KOPT-K1 (cell line): Measurements from ENCODE around the gene TNFRSF21.

ENCODE experiments used
- H3K27ac ChIP-seq: fragments of 200-600 bp; sonication (generic); 2 replicates; pipeline ENCODE4 v1.5.1; 2016; ENCODE audit warnings: antibody characterized with exemption, mild to moderate bottlenecking, low read depth, low read length; ENCODE audit not compliant: poor library complexity, severe bottlenecking
- H3K36me3 ChIP-seq: fragments of 200-600 bp; sonication (generic); 2 replicates; pipeline ENCODE4 v1.5.1; 2017; ENCODE audit warnings: antibody characterized with exemption, mild to moderate bottlenecking, low read length, moderate library complexity; ENCODE audit not compliant: insufficient read depth
- H3K9me3 ChIP-seq: fragments of 200-600 bp; sonication (generic); 2 replicates; pipeline ENCODE4 v1.5.1; 2017; ENCODE audit warnings: antibody characterized with exemption, low read length, mild to moderate bottlenecking; ENCODE audit not compliant: insufficient read depth, poor library complexity, severe bottlenecking

TNFRSF21 gene

GRCh38 chr6:47206626-47207025 lies 103.1 kb downstream of the TNFRSF21 start:
- H3K36me3 ChIP-seq: no peaks in the 10 kb centered on the region
- no peaks in the 10 kb centered on the region for H3K9me3 ChIP-seq
- H3K27ac ChIP-seq: no peak overlapping the region

DNA sequence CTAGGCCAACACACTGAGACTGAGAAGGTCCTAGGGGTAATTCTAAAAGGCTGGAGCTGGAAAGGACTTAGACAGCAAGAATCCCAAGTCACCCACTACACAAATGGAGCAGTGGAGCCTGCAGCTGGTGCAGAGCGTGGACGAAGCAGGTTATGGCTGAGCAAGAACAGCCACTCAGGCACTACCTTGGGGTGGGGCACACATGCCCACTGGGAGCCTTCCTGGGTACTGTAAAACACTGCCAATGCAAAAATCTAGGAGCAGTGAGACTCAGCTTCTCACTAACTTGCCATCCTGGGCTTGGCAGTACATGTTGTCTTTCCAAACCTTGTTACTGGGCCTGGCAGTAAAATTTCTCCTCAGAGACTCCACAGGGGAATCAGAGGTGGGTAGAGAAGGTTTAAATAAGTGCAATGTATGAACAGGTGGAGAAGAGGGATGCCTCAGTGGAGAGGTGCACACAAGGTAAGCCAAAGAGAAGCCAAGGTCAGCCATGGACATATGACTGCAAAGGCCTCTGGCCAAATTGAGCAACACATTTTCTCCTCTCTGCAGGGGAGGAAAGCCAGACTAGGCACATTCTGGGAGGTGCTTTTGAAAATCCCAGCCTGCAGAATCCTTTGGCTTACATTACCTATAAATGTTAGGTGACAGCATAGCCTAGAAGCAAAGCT lies 105.6 kb downstream of the TNFRSF21 start:
- Histone ChIP-seq H3K27ac (peak overlapping the region; percentile 89), H3K9me3 (no peaks in the 10 kb centered on the region), H3K36me3 (no peaks in the 10 kb centered on the region)

- Histone ChIP-seq H3K36me3 (no peaks in the 10 kb centered on the region), H3K9me3 (no peaks in the 10 kb centered on the region), H3K27ac (peak overlapping the region; percentile 89)
Observed at GRCh38 chr6:47203266-47203937, 106.3 kb downstream of the TNFRSF21 start.

DNA sequence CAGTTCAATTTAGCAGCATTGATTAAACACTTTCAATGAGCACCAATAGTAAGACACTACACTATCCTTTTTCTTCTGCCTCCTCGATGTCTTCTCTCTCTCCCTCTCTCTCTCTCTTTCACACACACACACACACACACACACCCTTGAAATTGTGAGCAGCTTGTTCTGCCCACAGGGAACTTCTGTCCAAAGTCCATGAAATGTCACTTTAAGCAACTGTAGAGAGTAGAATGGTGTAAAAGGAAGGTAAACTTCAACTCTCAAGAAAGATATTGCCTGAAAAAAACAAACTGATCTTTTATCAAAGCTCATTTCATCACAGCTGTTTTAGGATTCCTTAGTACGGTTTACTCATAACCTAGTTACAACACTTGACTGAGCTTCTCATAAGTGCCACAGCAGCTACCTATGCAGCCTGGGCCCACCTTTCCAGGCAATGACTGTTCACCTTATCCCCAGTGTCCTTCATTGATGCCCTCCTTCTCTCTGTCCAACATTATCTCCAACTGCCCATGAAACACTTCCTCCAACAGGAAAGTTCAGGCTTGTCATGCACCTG lies 107.0 kb downstream of the TNFRSF21 start:
- Histone ChIP-seq H3K27ac (peak overlapping the region; percentile 89), H3K36me3 (no peaks in the 10 kb centered on the region), H3K9me3 (no peaks in the 10 kb centered on the region)

DNA sequence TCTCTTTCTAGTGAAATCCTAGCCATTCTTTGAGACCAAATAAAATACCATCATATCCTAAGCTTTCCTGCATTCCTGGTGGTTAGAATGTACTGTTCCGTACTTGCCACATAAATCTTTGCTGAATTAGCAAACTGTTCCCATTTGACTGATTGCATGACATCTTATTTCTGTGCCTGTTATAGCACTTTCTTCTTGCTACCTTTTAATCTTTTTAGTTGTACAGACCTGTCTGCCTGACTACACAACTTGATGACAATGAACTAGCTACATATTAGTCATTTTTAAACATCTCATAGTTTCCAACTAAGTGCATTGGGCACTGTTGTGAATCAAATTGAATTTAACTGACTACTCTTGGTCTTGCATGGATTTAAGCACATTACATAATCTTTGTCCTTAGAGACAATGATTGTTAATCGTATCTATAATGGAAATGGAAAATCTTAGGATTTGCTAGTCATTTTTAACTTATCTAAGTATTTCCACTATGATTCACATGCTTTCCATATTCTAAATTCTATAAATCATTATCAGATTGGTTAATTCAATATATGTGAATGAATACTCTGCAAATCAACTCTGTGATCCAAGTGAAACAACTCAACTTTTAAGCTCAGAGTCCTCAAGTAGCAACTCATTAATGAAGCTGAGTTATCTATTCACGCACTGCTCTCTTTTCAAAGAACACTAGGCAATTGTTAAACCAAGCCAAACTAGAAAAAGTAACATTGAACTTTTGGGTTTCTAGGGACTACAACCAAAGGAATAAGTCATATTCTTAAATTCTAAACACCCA lies 109.0 kb downstream of the TNFRSF21 start:
- no peak overlapping the region for H3K27ac ChIP-seq
- no peaks in the 10 kb centered on the region for H3K36me3 ChIP-seq
- H3K9me3 ChIP-seq: no peaks in the 10 kb centered on the region

- peak overlapping the region; percentile 53 for H3K27ac ChIP-seq
Observed at GRCh38 chr6:47197682-47198640, 111.7 kb downstream of the TNFRSF21 start.

DNA sequence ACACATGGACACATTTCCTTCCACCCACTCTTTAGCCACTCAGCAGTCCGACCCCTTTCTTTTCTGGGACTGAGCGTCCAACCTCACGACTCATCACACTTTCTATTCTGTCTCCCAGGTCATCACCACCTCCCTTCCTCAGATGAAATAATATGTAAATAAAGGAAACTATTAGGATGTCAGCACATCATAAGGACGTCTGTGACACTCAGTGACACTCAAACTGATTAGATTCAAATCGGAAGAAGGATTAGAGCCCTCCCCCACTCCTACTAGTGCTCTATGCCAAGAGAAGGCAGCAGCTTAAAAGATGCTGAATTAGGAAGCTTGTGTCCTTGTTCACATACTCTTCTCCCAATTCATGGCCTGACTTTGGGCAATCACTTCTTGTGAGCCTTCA lies 113.6 kb downstream of the TNFRSF21 start:
- H3K36me3 ChIP-seq: no peaks in the 10 kb centered on the region
- no peak overlapping the region for H3K27ac ChIP-seq
- no peaks in the 10 kb centered on the region for H3K9me3 ChIP-seq

More at GRCh38 chr6:47197682-47198640, 111.7 kb downstream of the TNFRSF21 start:
- no peaks in the 10 kb centered on the region for H3K36me3 ChIP-seq
- H3K9me3 ChIP-seq: no peaks in the 10 kb centered on the region

DNA sequence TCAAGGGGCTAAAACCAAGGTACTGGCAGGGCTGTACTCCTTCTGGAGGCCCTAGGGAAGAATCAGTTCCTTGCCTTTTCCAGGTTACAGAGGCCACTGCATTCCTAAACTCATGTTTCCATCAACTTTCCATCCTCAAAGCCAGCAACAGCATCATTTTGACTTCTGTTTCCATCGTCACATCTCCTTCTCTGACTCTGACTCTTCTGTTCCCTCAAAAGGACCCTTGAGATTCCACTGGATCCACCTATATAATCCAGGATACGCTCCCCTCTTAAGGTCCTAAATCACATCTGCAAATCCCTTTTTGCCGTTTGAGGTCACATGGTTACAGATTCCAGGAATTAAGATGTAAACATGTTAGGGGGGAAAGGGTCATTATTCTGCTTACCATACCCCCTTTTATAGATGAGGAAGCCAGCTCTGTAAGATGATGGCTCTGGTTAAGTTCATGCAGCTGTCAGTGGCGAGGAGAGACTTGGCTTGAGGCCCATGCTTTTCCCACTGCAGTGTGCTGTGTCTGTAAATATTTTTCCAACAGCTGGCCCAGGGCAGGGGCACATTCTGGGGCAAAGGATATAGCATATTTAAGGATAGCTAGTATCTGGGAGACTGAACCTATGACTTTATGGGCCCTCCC lies 114.6 kb downstream of the TNFRSF21 start:
- H3K36me3 ChIP-seq: no peaks in the 10 kb centered on the region
- H3K9me3 ChIP-seq: no peaks in the 10 kb centered on the region
- no peak overlapping the region for H3K27ac ChIP-seq

- no peak overlapping the region for H3K27ac ChIP-seq
- no peaks in the 10 kb centered on the region for H3K9me3 ChIP-seq
- no peaks in the 10 kb centered on the region for H3K36me3 ChIP-seq
Observed at GRCh38 chr6:47188588-47189021, 121.1 kb downstream of the TNFRSF21 start.

DNA sequence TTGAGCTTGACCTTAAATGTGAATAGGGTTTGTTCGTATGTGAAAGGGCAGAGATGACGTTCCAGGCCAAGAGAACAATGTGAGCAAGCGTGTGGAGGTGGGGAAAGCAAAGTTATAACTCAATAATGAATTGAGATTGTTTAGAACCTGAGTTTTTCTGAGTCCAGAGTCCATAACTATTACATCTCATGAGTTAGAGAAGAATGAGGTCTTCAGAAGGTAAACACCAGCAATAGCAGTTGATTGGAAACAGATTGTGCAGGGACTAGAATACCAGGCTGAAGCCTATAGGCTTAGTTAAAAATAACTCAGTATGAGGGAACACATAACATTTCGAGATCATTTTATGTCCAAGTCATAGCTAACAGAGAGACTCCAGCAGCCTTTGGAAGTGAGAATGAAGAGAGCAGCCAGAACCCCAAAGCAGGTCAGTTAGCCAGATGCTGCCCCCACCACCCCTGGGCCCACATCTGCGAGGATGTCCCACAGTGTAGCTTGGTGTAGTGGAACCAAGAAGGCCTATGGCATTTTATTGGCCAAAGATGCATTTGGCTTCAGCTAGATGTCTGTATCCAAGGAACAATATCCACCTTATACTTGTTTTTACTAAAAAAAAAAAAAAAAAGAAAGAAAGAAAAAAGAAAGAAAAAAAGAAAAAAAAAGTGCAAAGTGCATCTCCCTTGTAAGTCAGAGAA lies 121.7 kb downstream of the TNFRSF21 start:
- H3K9me3 ChIP-seq: no peaks in the 10 kb centered on the region
- H3K36me3 ChIP-seq: no peaks in the 10 kb centered on the region
- H3K27ac ChIP-seq: no peak overlapping the region

GRCh38 chr6:47187113-47187512 lies 122.6 kb downstream of the TNFRSF21 start:
- Histone ChIP-seq H3K9me3 (no peaks in the 10 kb centered on the region), H3K36me3 (no peaks in the 10 kb centered on the region), H3K27ac (no peak overlapping the region)

DNA sequence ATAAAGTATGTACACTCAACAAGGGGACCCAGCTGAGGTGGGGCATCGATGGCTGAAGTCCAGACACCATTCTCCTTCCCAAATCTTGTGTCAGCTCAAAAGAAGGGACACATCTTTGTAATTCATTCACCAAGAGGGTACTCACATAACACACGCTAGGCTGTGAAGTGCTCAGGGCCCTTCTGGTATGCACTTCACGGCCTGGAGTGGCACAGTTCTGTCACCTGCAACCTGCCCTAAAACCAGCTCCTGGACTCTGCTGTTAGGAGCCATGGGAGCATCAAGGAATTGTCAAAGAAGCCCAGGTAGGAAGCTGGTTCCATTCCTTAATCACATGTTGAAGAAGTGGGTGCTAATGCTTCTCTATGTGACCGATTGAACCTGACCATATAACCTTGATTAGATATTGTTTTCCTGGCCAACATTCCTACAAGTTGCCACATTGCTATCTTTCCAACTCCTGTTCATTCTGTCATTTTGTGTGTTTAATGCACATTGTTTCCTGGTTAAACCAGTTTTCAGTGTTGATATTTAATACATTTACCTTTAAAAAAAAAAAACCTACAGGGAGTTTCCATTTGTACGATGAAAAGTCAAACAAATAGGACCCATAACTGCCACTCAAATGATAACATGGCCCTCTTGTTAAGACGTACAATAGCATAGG lies 127.3 kb downstream of the TNFRSF21 start:
- Histone ChIP-seq H3K36me3 (no peaks in the 10 kb centered on the region), H3K27ac (no peak overlapping the region)

DNA sequence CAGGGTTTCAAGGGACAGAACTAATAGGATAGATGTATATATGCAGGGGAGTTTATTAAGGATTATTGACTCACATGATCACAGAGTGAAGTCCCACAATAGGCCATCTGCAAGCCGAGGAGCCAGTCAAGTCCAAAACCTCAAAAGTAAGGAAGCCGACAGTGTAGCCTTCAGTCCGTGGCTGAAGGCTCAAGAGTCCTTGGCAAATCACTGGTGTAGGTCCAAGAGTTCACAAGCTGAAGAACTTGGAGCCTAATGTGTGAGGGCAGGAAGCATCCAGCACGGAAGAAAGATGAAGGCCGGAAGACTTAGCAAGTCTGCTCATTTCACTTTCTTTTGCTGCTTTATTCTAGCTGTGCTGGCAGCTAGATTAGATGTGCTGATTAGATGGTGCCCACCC lies 128.0 kb downstream of the TNFRSF21 start:
- no peaks in the 10 kb centered on the region for H3K36me3 ChIP-seq
- no peak overlapping the region for H3K27ac ChIP-seq
- no peaks in the 10 kb centered on the region for H3K9me3 ChIP-seq

More for the DNA sequence above, 127.3 kb downstream of the TNFRSF21 start:
- H3K9me3 ChIP-seq: no peaks in the 10 kb centered on the region
